ENCODE results near the gene GET4. TPM values are rescaled to one million over a fixed set of nuclear protein-coding genes. Genes with fewer than 3 reads are reported as not detected.
A peak's percentile ranks its signal among the peaks of the same experiment; 100 is the strongest.

GET4 gene
- total and polyA plus RNA-seq, 2 donors from 2014 or later, result 44.8 to 80.8 TPM

GRCh38 chr7:910931-911431 is 34.6 kb downstream of the GET4 start:
- no peak for FAIRE-seq
- intact Hi-C loops (cut with DNase I), result no loop called here
- no peaks in the 10 kb centered on the region for H3K9me3 ChIP-seq (ENCODE audit: control insufficient read depth in 2 of 3, insufficient read depth in 1 of 3, low read length in 3 of 3)

GRCh38 chr7:911791-912480 is 35.6 kb downstream of the GET4 start:
- intact Hi-C loops (cut with DNase I), result no loop called here
- Histone ChIP-seq H3K4me1 (ENCODE audit: control insufficient read depth in 2 of 3, insufficient read depth in 2 of 3, low read depth in 1 of 3, low read length in 3 of 3) (peaks cover 0 to 11% (median 5%) of the 10 kb centered on the region in 3 donors), H3K9me3 (ENCODE audit: control insufficient read depth in 2 of 3, insufficient read depth in 1 of 3, low read length in 3 of 3) (no peaks in the 10 kb centered on the region), H3K27ac (ENCODE audit: low read depth in 2 of 2, low read length in 2 of 2) (no peak overlapping the region), H3K27me3 (ENCODE audit: control insufficient read depth, insufficient read depth, low read length) (no peaks in the 10 kb centered on the region), H3K4me3 (ENCODE audit: low read length in 3 of 3) (no peak overlapping the region), H3K36me3 (ENCODE audit: control insufficient read depth in 2 of 3, insufficient read depth in 3 of 3, low read length in 3 of 3) (no peaks in the 10 kb centered on the region), H3K9ac (ENCODE audit: low read length in 3 of 3) (no peak overlapping the region)
- TF ChIP-seq CTCF (IDR thresholded peaks at IDR 0.05; ENCODE audit: borderline replicate concordance, extremely low read depth, insufficient read depth), result no peak
- FAIRE-seq, result no peak
- DNase-seq, result peak in 1 of 5 donors; percentile 82

More at GRCh38 chr7:910931-911431, 34.6 kb downstream of the GET4 start:
- H3K9ac ChIP-seq (ENCODE audit: low read length in 3 of 3), result no peak overlapping the region
- no peaks in the 10 kb centered on the region for H3K36me3 ChIP-seq (ENCODE audit: control insufficient read depth in 2 of 3, insufficient read depth in 3 of 3, low read length in 3 of 3)
- peaks cover 0 to 10% (median 0%) of the 10 kb centered on the region in 3 donors for H3K4me1 ChIP-seq (ENCODE audit: control insufficient read depth in 2 of 3, insufficient read depth in 2 of 3, low read depth in 1 of 3, low read length in 3 of 3)
- peak in 2 of 5 donors; percentile 48 to 63 for DNase-seq
- H3K27ac ChIP-seq (ENCODE audit: low read depth in 2 of 2, low read length in 2 of 2), result no peak overlapping the region
- H3K4me3 ChIP-seq (ENCODE audit: low read length in 3 of 3), result no peak overlapping the region
- no peak for TF ChIP-seq CTCF (IDR thresholded peaks at IDR 0.05; ENCODE audit: borderline replicate concordance, extremely low read depth, insufficient read depth)
- H3K27me3 ChIP-seq (ENCODE audit: control insufficient read depth, insufficient read depth, low read length), result no peaks in the 10 kb centered on the region

GRCh38 chr7:913736-914520 is 37.6 kb downstream of the GET4 start:
- Histone ChIP-seq H3K27me3 (ENCODE audit: control insufficient read depth, insufficient read depth, low read length) (no peaks in the 10 kb centered on the region), H3K4me1 (ENCODE audit: control insufficient read depth in 2 of 3, insufficient read depth in 2 of 3, low read depth in 1 of 3, low read length in 3 of 3) (peaks cover 0 to 11% (median 5%) of the 10 kb centered on the region in 3 donors), H3K9me3 (ENCODE audit: control insufficient read depth in 2 of 3, insufficient read depth in 1 of 3, low read length in 3 of 3) (no peaks in the 10 kb centered on the region), H3K36me3 (ENCODE audit: control insufficient read depth in 2 of 3, insufficient read depth in 3 of 3, low read length in 3 of 3) (no peaks in the 10 kb centered on the region), H3K4me3 (ENCODE audit: low read length in 3 of 3) (no peak overlapping the region), H3K9ac (ENCODE audit: low read length in 3 of 3) (no peak overlapping the region), H3K27ac (ENCODE audit: low read depth in 2 of 2, low read length in 2 of 2) (peak overlapping the region; percentile 5 to 13)
- DNase-seq (peak in 2 of 5 donors; percentile 33 to 94), FAIRE-seq (no peak)
- TF ChIP-seq CTCF (IDR thresholded peaks at IDR 0.05; ENCODE audit: borderline replicate concordance, extremely low read depth, insufficient read depth), result peak; percentile 11
- intact Hi-C loops (cut with DNase I), result no loop called here

All from kidney (tissue), 14 donors.